PFSK-1 (cell line): ENCODE data around the gene MAPK1.

Experiments
- FOXP2 ChIP-seq: optimal IDR thresholded peaks from 2 replicates; pipeline ENCODE3; 2011; ENCODE audit warnings: borderline replicate concordance, control low read depth, inconsistent platforms; ENCODE audit not compliant: insufficient read depth; ENCODE audit errors: extremely low read length, extremely low read depth
- POLR2AphosphoS5 ChIP-seq: IDR thresholded peaks from 2 replicates; pipeline ENCODE4 v1.6.1; 2012; ENCODE audit warnings: low read depth, mild to moderate bottlenecking, control low read depth, low read length, moderate library complexity
- REST ChIP-seq, 2 experiments: IDR thresholded peaks; 2 replicates each; pipeline versions ENCODE4 v1.6.1 to v1.8.0; 2011 to 2012; ENCODE audit warnings: low read depth in 2 of 2, low read length in 2 of 2, control low read depth in 1 of 2, inconsistent platforms in 1 of 2, mild to moderate bottlenecking in 1 of 2, moderate library complexity in 1 of 2; ENCODE audit not compliant: insufficient read depth in 1 of 2
- SIN3A ChIP-seq: IDR thresholded peaks from 2 replicates; pipeline ENCODE4 v1.6.1; 2012; ENCODE audit warnings: mild to moderate bottlenecking, low read length, moderate library complexity, borderline replicate concordance; ENCODE audit not compliant: insufficient read depth
- TAF1 ChIP-seq: IDR thresholded peaks from 2 replicates; pipeline ENCODE4 v1.6.1; 2012; ENCODE audit warnings: low read length, control low read depth, borderline replicate concordance; ENCODE audit not compliant: insufficient read depth

The MAPK1 gene

GRCh38 chr22:21898354-21898896, 31.0 kb upstream of the MAPK1 start:
- TF ChIP-seq POLR2AphosphoS5, result no peak
- TF ChIP-seq TAF1, result no peak
- no peak for TF ChIP-seq SIN3A
- no peak for TF ChIP-seq FOXP2
- no peak for TF ChIP-seq REST (IDR thresholded peaks at IDR 0.05; ENCODE audit: insufficient read depth in 1 of 2, low read depth in 2 of 2, low read length in 2 of 2)

- TF ChIP-seq TAF1 (no peak), POLR2AphosphoS5 (no peak), FOXP2 (no peak), REST (IDR thresholded peaks at IDR 0.05; ENCODE audit: insufficient read depth in 1 of 2, low read depth in 2 of 2, low read length in 2 of 2) (no peak), SIN3A (no peak)
Measured at GRCh38 chr22:21896951-21897513, 29.6 kb upstream of the MAPK1 start.

GRCh38 chr22:21894799-21895198, 27.4 kb upstream of the MAPK1 start:
- TF ChIP-seq REST (IDR thresholded peaks at IDR 0.05; ENCODE audit: insufficient read depth in 1 of 2, low read depth in 2 of 2, low read length in 2 of 2) (no peak), POLR2AphosphoS5 (no peak), TAF1 (no peak), FOXP2 (no peak), SIN3A (no peak)

- no peak for TF ChIP-seq TAF1
- TF ChIP-seq REST (IDR thresholded peaks at IDR 0.05; ENCODE audit: insufficient read depth in 1 of 2, low read depth in 2 of 2, low read length in 2 of 2), result no peak
- no peak for TF ChIP-seq SIN3A
- TF ChIP-seq POLR2AphosphoS5, result no peak
- no peak for TF ChIP-seq FOXP2
Measured at GRCh38 chr22:21889251-21889990, 22.0 kb upstream of the MAPK1 start.
